HepG2 (cell line): Measurements from ENCODE around the gene KRCC1. TPM values are rescaled to one million over a fixed set of nuclear protein-coding genes. Genes with fewer than 3 reads are reported as not detected.

ENCODE experiments used
- CSRNP1 ChIP-seq: sonication (generic); formaldehyde crosslinking; IDR thresholded peaks from 2 replicates; pipeline ENCODE4 v1.8.1; 2023; ENCODE audit warnings: mild to moderate bottlenecking, missing genetic modification reagents
- MED1 ChIP-seq: sonication (generic); formaldehyde crosslinking; IDR thresholded peaks from 2 replicates; pipeline ENCODE4 v1.4.0; 2020; ENCODE audit warnings: missing genetic modification reagents
- RARA ChIP-seq: IDR thresholded peaks from 2 replicates; pipeline ENCODE4 v1.6.1; 2016; ENCODE audit warnings: missing genetic modification reagents, missing compliant biosample characterization
- RBM22 ChIP-seq: fragments of 200-400 bp; formaldehyde crosslinking; optimal IDR thresholded peaks from 2 replicates; pipeline ENCODE3; 2017; ENCODE audit warnings: mild to moderate bottlenecking, low read length, moderate library complexity
- SSRP1 ChIP-seq: IDR thresholded peaks from 2 replicates; pipeline ENCODE4 v1.6.1; 2016; ENCODE audit warnings: control low read depth
- WIZ ChIP-seq: sonication (generic); formaldehyde crosslinking; IDR thresholded peaks from 2 replicates; pipeline ENCODE4 v1.5.1; 2020; ENCODE audit warnings: mild to moderate bottlenecking, missing genetic modification reagents
- ZBTB2 ChIP-seq: sonication (generic); formaldehyde crosslinking; IDR thresholded peaks from 2 replicates; pipeline ENCODE4 v1.8.0; 2022; ENCODE audit warnings: low read depth, missing genetic modification reagents
- ZNF446 ChIP-seq: sonication (generic); formaldehyde crosslinking; IDR thresholded peaks from 2 replicates; pipeline ENCODE4 v1.5.0; 2020; ENCODE audit warnings: mild to moderate bottlenecking, missing genetic modification reagents
- ZNF589 ChIP-seq: sonication (generic); formaldehyde crosslinking; conservative IDR thresholded peaks from 2 replicates; pipeline ENCODE4 v1.8.0; 2022; ENCODE audit warnings: mild to moderate bottlenecking, moderate library complexity, missing genetic modification reagents
- polyA plus RNA-seq, 8 experiments: library from polyadenylated mRNA; depleted of rRNA in 3 of 8; stranded (reverse) in 7 of 8; unstranded in 1 of 8; fragments of >200 nt; fragmentation: Illumina TruSeq in 4 of 8; extraction: Trizol in 4 of 8; gene quantifications; 2 replicates each; pipeline versions ENCODE4 v1.2.1 to v1.2.3, GENCODE V29; 2011 to 2016; ENCODE audit warnings: low read depth in 4 of 8, missing spikeins in 1 of 8, mixed read lengths in 1 of 8; ENCODE audit not compliant: insufficient read depth in 1 of 8
- total RNA-seq, 5 experiments: library from RNA; depleted of rRNA; stranded (reverse); fragments of >200 nt; fragmentation: Illumina TruSeq; extraction: Trizol; gene quantifications; 2 replicates each; pipeline ENCODE4 v1.2.3, GENCODE V29; 2016; ENCODE audit warnings: low read depth in 1 of 5
- TF ChIP-seq, protein P1 (sequence below): sonication (generic); formaldehyde crosslinking; IDR thresholded peaks from 2 replicates; pipeline ENCODE4 v1.4.0; 2020; ENCODE audit warnings: mild to moderate bottlenecking, missing genetic modification reagents, borderline replicate concordance
- TF ChIP-seq, protein P2 (sequence below): sonication (generic); formaldehyde crosslinking; IDR thresholded peaks from 2 replicates; pipeline ENCODE4 v1.5.1; 2020; ENCODE audit warnings: mild to moderate bottlenecking, moderate library complexity, missing genetic modification reagents

Gene KRCC1
- total and polyA plus RNA-seq, 2 of the 13 experiments (the other 11 are each of a cell fraction or from before 2014, with no cell fraction given): 6.5 to 7.7 TPM

GRCh38 chr2:88053934-88054781 lies 1.4 kb downstream of the KRCC1 start (continued):
- 0 out of 2 replicates have a peak, but pooled peaks have one; percentile 30 for TF ChIP-seq ZBTB2 (CRISPR knock-in tag)
- TF ChIP-seq ZNF589 (CRISPR knock-in tag): no peak
- TF ChIP-seq WIZ (CRISPR knock-in tag): no peak
- TF ChIP-seq, protein P1, sequence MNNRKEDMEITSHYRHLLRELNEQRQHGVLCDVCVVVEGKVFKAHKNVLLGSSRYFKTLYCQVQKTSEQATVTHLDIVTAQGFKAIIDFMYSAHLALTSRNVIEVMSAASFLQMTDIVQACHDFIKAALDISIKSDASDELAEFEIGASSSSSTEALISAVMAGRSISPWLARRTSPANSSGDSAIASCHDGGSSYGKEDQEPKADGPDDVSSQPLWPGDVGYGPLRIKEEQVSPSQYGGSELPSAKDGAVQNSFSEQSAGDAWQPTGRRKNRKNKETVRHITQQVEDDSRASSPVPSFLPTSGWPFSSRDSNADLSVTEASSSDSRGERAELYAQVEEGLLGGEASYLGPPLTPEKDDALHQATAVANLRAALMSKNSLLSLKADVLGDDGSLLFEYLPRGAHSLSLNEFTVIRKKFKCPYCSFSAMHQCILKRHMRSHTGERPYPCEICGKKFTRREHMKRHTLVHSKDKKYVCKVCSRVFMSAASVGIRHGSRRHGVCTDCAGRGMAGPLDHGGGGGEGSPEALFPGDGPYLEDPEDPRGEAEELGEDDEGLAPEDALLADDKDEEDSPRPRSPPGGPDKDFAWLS (CRISPR knock-in tag): no peak
- TF ChIP-seq SSRP1 (CRISPR knock-in tag): 0 out of 2 replicates have a peak, but pooled peaks have one; percentile 33
- 0 out of 2 replicates have a peak, but pooled peaks have one; percentile 9 for TF ChIP-seq MED1 (CRISPR knock-in tag)
- TF ChIP-seq RARA (CRISPR knock-in tag): peak; percentile 13; the same call in 1 of the 2 replicates
- TF ChIP-seq ZNF446: no peak
- no peak for TF ChIP-seq CSRNP1 (CRISPR knock-in tag)
- TF ChIP-seq, protein P2, sequence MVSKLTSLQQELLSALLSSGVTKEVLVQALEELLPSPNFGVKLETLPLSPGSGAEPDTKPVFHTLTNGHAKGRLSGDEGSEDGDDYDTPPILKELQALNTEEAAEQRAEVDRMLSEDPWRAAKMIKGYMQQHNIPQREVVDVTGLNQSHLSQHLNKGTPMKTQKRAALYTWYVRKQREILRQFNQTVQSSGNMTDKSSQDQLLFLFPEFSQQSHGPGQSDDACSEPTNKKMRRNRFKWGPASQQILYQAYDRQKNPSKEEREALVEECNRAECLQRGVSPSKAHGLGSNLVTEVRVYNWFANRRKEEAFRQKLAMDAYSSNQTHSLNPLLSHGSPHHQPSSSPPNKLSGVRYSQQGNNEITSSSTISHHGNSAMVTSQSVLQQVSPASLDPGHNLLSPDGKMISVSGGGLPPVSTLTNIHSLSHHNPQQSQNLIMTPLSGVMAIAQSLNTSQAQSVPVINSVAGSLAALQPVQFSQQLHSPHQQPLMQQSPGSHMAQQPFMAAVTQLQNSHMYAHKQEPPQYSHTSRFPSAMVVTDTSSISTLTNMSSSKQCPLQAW (CRISPR knock-in tag): peak; percentile 12; the same call in 1 of the 2 replicates
- TF ChIP-seq RBM22: peak; percentile 40
- TF ChIP-seq, all 625 proteins: peak for 17
